Measurements from ENCODE around the gene CASD1.
A peak's percentile ranks its signal among the peaks of the same experiment; 100 is the strongest.

Gene CASD1

GRCh38 chr7:94509264-94509886 is at the start of gene CASD1:
Gene CASD1 (plus strand): TSS chr7:94509809. CDS start chr7:94510085, 276 bp downstream.
- peak; percentile 50 for DNase-seq

GRCh38 chr7:94466516-94466915 is 43.1 kb upstream of the CASD1 start:
- no peak for DNase-seq

- DNase-seq, result no peak
These were observed 38.0 kb upstream of the CASD1 start for GRCh38 chr7:94471604-94472003.

GRCh38 chr7:94472608-94473007 is 37.0 kb upstream of the CASD1 start:
- no peak for DNase-seq

- no peak for DNase-seq
These were observed 33.3 kb upstream of the CASD1 start for GRCh38 chr7:94476251-94476840.

- DNase-seq, result no peak
These were observed 31.7 kb upstream of the CASD1 start for GRCh38 chr7:94477878-94478277.

- no peak for DNase-seq
These were observed 30.9 kb upstream of the CASD1 start for GRCh38 chr7:94478648-94479214.

- DNase-seq, result no peak
These were observed 28.3 kb upstream of the CASD1 start for GRCh38 chr7:94481279-94481678.

GRCh38 chr7:94482796-94483195 is 26.8 kb upstream of the CASD1 start:
- no peak for DNase-seq

GRCh38 chr7:94483843-94484242 is 25.8 kb upstream of the CASD1 start:
- no peak for DNase-seq

- DNase-seq, result no peak
These were observed 23.4 kb upstream of the CASD1 start for GRCh38 chr7:94486216-94486615.

- no peak for DNase-seq
These were observed 18.2 kb upstream of the CASD1 start for GRCh38 chr7:94491410-94491809.

GRCh38 chr7:94492601-94493000 is 17.0 kb upstream of the CASD1 start:
- DNase-seq, result no peak

- no peak for DNase-seq
These were observed 11.5 kb upstream of the CASD1 start for GRCh38 chr7:94497874-94498670.

GRCh38 chr7:94498918-94499317 is 10.7 kb upstream of the CASD1 start:
- DNase-seq, result no peak

- no peak for DNase-seq
These were observed 2.1 kb upstream of the CASD1 start for GRCh38 chr7:94507462-94507861.

- DNase-seq, result no peak
These were observed 1.6 kb upstream of the CASD1 start for GRCh38 chr7:94507962-94508361.

GRCh38 chr7:94509887-94510581 is 425 bp downstream of the CASD1 start:
- DNase-seq, result peak; percentile 69

- DNase-seq, result peak; percentile 50
These were observed 1.2 kb downstream of the CASD1 start for GRCh38 chr7:94510582-94511496.

- no peak for DNase-seq
These were observed 2.1 kb downstream of the CASD1 start for GRCh38 chr7:94511718-94512117.

GRCh38 chr7:94512735-94513564 is 3.3 kb downstream of the CASD1 start:
- DNase-seq, result no peak

Measured in NCI-H345 (cell line).